Fibroblast of lung (primary cell): ENCODE measurements around the gene PPP6R3. TPM values are rescaled to one million over a fixed set of nuclear protein-coding genes. Genes with fewer than 3 reads are reported as not detected.

ENCODE experiments used
- DNase-seq, 2 donors: peaks; one replicate each; pipeline versions ENCODE4 v3.0.0 to v3.0.0-alpha.2; 2010; ENCODE audit warnings: low read depth in 2 of 2
- H2AFZ ChIP-seq: 2 replicates; pipeline ENCODE4 v1.5.1; 2012; ENCODE audit warnings: low read length, control low read depth, inconsistent platforms
- H3K27ac ChIP-seq: 2 replicates; pipeline ENCODE4 v1.5.1; 2011; ENCODE audit warnings: low read length, control low read depth; ENCODE audit not compliant: insufficient read depth
- H3K27me3 ChIP-seq: 2 replicates; pipeline ENCODE4 v1.5.1; 2011; ENCODE audit warnings: mild to moderate bottlenecking, low read length; ENCODE audit not compliant: control insufficient read depth, insufficient read depth
- H3K36me3 ChIP-seq: 2 replicates; pipeline ENCODE4 v1.5.1; 2011; ENCODE audit warnings: low read length; ENCODE audit not compliant: control insufficient read depth, insufficient read depth
- H3K4me1 ChIP-seq: 2 replicates; pipeline ENCODE4 v1.5.1; 2011; ENCODE audit warnings: low read length; ENCODE audit not compliant: control insufficient read depth, insufficient read depth; ENCODE audit errors: extremely low read depth
- H3K4me2 ChIP-seq: 2 replicates; pipeline ENCODE4 v1.5.1; 2011; ENCODE audit warnings: low read length, control low read depth; ENCODE audit not compliant: insufficient read depth; ENCODE audit errors: extremely low read depth
- H3K4me3 ChIP-seq, 4 experiments: fragments of 200-600 bp in 1 of 4; sonication (generic) in 1 of 4; replicated peaks in 1 of 4; 2 replicates each; pipeline ENCODE4 v1.5.1; 2011 to 2016; ENCODE audit warnings: low read length in 4 of 4, low read depth in 3 of 4, mild to moderate bottlenecking in 3 of 4, control low read depth in 2 of 4, inconsistent platforms in 1 of 4, mixed read lengths in 1 of 4; ENCODE audit not compliant: insufficient read depth in 1 of 4; ENCODE audit errors: control extremely low read depth in 1 of 4
- H3K79me2 ChIP-seq: 2 replicates; pipeline ENCODE4 v1.5.1; 2012; ENCODE audit warnings: mild to moderate bottlenecking, low read length, inconsistent platforms; ENCODE audit not compliant: control insufficient read depth, insufficient read depth
- H3K9ac ChIP-seq: 2 replicates; pipeline ENCODE4 v1.5.1; 2011; ENCODE audit warnings: mild to moderate bottlenecking, low read length, control low read depth; ENCODE audit not compliant: insufficient read depth
- H3K9me3 ChIP-seq: 2 replicates; pipeline ENCODE4 v1.5.1; 2012; ENCODE audit warnings: low read depth, low read length; ENCODE audit not compliant: control insufficient read depth, insufficient read depth
- H4K20me1 ChIP-seq: 2 replicates; pipeline ENCODE4 v1.5.1; 2011; ENCODE audit warnings: low read length; ENCODE audit not compliant: control insufficient read depth, insufficient read depth; ENCODE audit errors: extremely low read depth
- CTCF ChIP-seq, 2 donors: IDR thresholded peaks in 1 of 2; conservative IDR thresholded peaks in 1 of 2; 1 replicate in 1 of 2; 2 replicates in 1 of 2; pipeline ENCODE4 v1.5.1; 2011 to 2012; ENCODE audit warnings: low read length in 2 of 2, control low read depth in 1 of 2, inconsistent platforms in 1 of 2, low read depth in 1 of 2, mild to moderate bottlenecking in 1 of 2
- EZH2 ChIP-seq: IDR thresholded peaks from 2 replicates; pipeline ENCODE4 v1.5.1; 2012; ENCODE audit warnings: low read length, control low read depth, mild to moderate bottlenecking; ENCODE audit errors: missing control alignments
- polyA plus RNA-seq, 2 donors: library from polyadenylated mRNA; depleted of rRNA in 1 of 2; stranded (reverse) in 1 of 2; unstranded in 1 of 2; fragments of >200 nt; gene quantifications; 2 replicates each; pipeline ENCODE4 v1.2.1, GENCODE V29; 2011 to 2012; ENCODE audit warnings: missing spikeins in 1 of 2
- total RNA-seq: library from RNA; depleted of rRNA; stranded (reverse); fragments of >200 nt; gene quantifications from 2 replicates; pipeline ENCODE4 v1.2.1, GENCODE V29; 2014

The PPP6R3 gene
- total and polyA plus RNA-seq, 2 donors (not counting 1 experiment from before 2014, with no cell fraction given), result 44.2 to 120 TPM

- Histone ChIP-seq H3K4me2 (no peak overlapping the region), H3K4me1 (peaks cover 11% of the 10 kb centered on the region), H4K20me1 (peaks cover 2% of the 10 kb centered on the region), H3K27ac (no peak overlapping the region), H3K4me3 (no peak overlapping the region), H3K79me2 (peaks cover 18% of the 10 kb centered on the region), H3K9me3 (no peaks in the 10 kb centered on the region), H3K9ac (no peak overlapping the region), H2AFZ (no peak overlapping the region), H3K27me3 (no peaks in the 10 kb centered on the region), H3K36me3 (peaks cover 2% of the 10 kb centered on the region)
- no peak for DNase-seq
- TF ChIP-seq EZH2 (no peak), CTCF (conservative IDR thresholded peaks at IDR 0.05 in 1 of 2, IDR thresholded peaks at IDR 0.05 in 1 of 2; ENCODE audit: low read depth in 1 of 2, low read length in 2 of 2) (no peak)
Observed at GRCh38 chr11:68545796-68546195, 85.2 kb downstream of the PPP6R3 start.

- TF ChIP-seq EZH2 (no peak), CTCF (conservative IDR thresholded peaks at IDR 0.05 in 1 of 2, IDR thresholded peaks at IDR 0.05 in 1 of 2; ENCODE audit: low read depth in 1 of 2, low read length in 2 of 2) (no peak)
Observed at GRCh38 chr11:68546555-68546954, 86.0 kb downstream of the PPP6R3 start.

GRCh38 chr11:68549789-68550484, 89.4 kb downstream of the PPP6R3 start:
- DNase-seq, result peak in 1 of 2 donors; percentile 53
- Histone ChIP-seq H3K4me2 (no peak overlapping the region), H4K20me1 (no peaks in the 10 kb centered on the region), H3K9me3 (no peaks in the 10 kb centered on the region), H3K27ac (no peak overlapping the region), H3K36me3 (peaks cover 6% of the 10 kb centered on the region), H3K4me3 (no peak overlapping the region), H3K4me1 (peaks cover 2% of the 10 kb centered on the region), H2AFZ (no peak overlapping the region), H3K9ac (no peak overlapping the region), H3K27me3 (no peaks in the 10 kb centered on the region), H3K79me2 (peaks cover 8% of the 10 kb centered on the region)
- TF ChIP-seq EZH2, result no peak
- TF ChIP-seq CTCF (conservative IDR thresholded peaks at IDR 0.05 in 1 of 2, IDR thresholded peaks at IDR 0.05 in 1 of 2; ENCODE audit: low read depth in 1 of 2, low read length in 2 of 2), result no peak

More at GRCh38 chr11:68546555-68546954, 86.0 kb downstream of the PPP6R3 start:
- Histone ChIP-seq H3K27ac (no peak overlapping the region), H3K4me2 (no peak overlapping the region), H3K79me2 (peaks cover 18% of the 10 kb centered on the region), H2AFZ (no peak overlapping the region), H3K9me3 (no peaks in the 10 kb centered on the region), H3K4me1 (peaks cover 11% of the 10 kb centered on the region), H3K4me3 (no peak overlapping the region), H3K9ac (no peak overlapping the region), H3K27me3 (no peaks in the 10 kb centered on the region), H4K20me1 (peaks cover 2% of the 10 kb centered on the region), H3K36me3 (peaks cover 2% of the 10 kb centered on the region)
- peak in 1 of 2 donors; percentile 45 for DNase-seq
